Keratinocyte (primary cell): ENCODE measurements around the gene DLK2. TPM values are rescaled to one million over a fixed set of nuclear protein-coding genes. Genes with fewer than 3 reads are reported as not detected.

Experiments
- DNase-seq: peaks from one replicate; pipeline ENCODE4 v3.0.0-alpha.2; 2011; ENCODE audit warnings: low read depth, missing footprints, low spot score
- FAIRE-seq: peaks from 2 replicates; lab custom pipeline; 2011; peaks lifted over from hg19 to GRCh38; lab: Jason Lieb, UNC
- H2AFZ ChIP-seq: 2 replicates; pipeline ENCODE4 v1.6.0; 2012; ENCODE audit warnings: low read length, control low read depth, inconsistent platforms; ENCODE audit not compliant: control insufficient read depth
- H3K27ac ChIP-seq: 2 replicates; pipeline ENCODE4 v1.5.1; 2011; ENCODE audit warnings: low read length; ENCODE audit not compliant: control insufficient read depth, insufficient read depth
- H3K27me3 ChIP-seq: 3 replicates; pipeline ENCODE4 v1.6.0; 2011; ENCODE audit warnings: low read length; ENCODE audit not compliant: control insufficient read depth, insufficient read depth; ENCODE audit errors: extremely low read depth
- H3K36me3 ChIP-seq, 2 experiments: 2 replicates in 1 of 2; 3 replicates in 1 of 2; pipeline ENCODE4 v1.5.1; 2011; ENCODE audit warnings: low read length in 2 of 2, mild to moderate bottlenecking in 1 of 2; ENCODE audit not compliant: control insufficient read depth in 2 of 2, insufficient read depth in 2 of 2; ENCODE audit errors: extremely low read depth in 1 of 2
- H3K4me1 ChIP-seq: 3 replicates; pipeline ENCODE4 v1.5.1; 2011; ENCODE audit warnings: low read length; ENCODE audit not compliant: control insufficient read depth, insufficient read depth; ENCODE audit errors: extremely low read depth
- H3K4me2 ChIP-seq: 3 replicates; pipeline ENCODE4 v1.6.0; 2011; ENCODE audit warnings: low read depth, low read length; ENCODE audit not compliant: control insufficient read depth, insufficient read depth; ENCODE audit errors: extremely low read depth
- H3K4me3 ChIP-seq, 3 experiments: fragments of 200-600 bp in 1 of 3; sonication (generic) in 1 of 3; 2 replicates in 2 of 3; 3 replicates in 1 of 3; pipeline ENCODE4 v1.5.1; 2011 to 2016; ENCODE audit warnings: low read length in 3 of 3, mild to moderate bottlenecking in 3 of 3, control low read depth in 2 of 3, inconsistent platforms in 1 of 3, low read depth in 1 of 3, mixed read lengths in 1 of 3, mixed run types in 1 of 3, moderate library complexity in 1 of 3; ENCODE audit not compliant: control insufficient read depth in 2 of 3, insufficient read depth in 2 of 3; ENCODE audit errors: extremely low read depth in 1 of 3
- H3K79me2 ChIP-seq: 2 replicates; pipeline ENCODE4 v1.6.0; 2012; ENCODE audit warnings: low read length; ENCODE audit not compliant: control insufficient read depth, insufficient read depth
- H3K9ac ChIP-seq: 3 replicates; pipeline ENCODE4 v1.6.0; 2011; ENCODE audit warnings: low read length; ENCODE audit not compliant: control insufficient read depth, insufficient read depth; ENCODE audit errors: extremely low read depth
- H3K9me1 ChIP-seq: 3 replicates; pipeline ENCODE4 v1.6.0; 2011; ENCODE audit warnings: low read length; ENCODE audit not compliant: control insufficient read depth, insufficient read depth; ENCODE audit errors: extremely low read depth
- H3K9me3 ChIP-seq: 2 replicates; pipeline ENCODE4 v1.5.1; 2012; ENCODE audit warnings: low read depth, low read length; ENCODE audit not compliant: control insufficient read depth
- H4K20me1 ChIP-seq: 3 replicates; pipeline ENCODE4 v1.6.0; 2011; ENCODE audit warnings: low read length; ENCODE audit not compliant: control insufficient read depth, insufficient read depth; ENCODE audit errors: extremely low read depth
- EZH2 ChIP-seq: IDR thresholded peaks from one replicate; pipeline ENCODE4 v1.6.1; 2012; ENCODE audit warnings: inconsistent platforms, mild to moderate bottlenecking, low read length, moderate library complexity
- dilution Hi-C: fragments of 300-500 bp; cut with MboI; formaldehyde crosslinking; loops from one replicate; pipeline ENCODE4 v1.7.0; 2020; ENCODE audit warnings: low sequenced_read_pairs; ENCODE audit not compliant: extremely low pct_ligation_motif_present
- polyA plus RNA-seq, 5 experiments: library from polyadenylated mRNA; depleted of rRNA in 3 of 5; stranded (reverse) in 3 of 5; stranded (forward) in 1 of 5; unstranded in 1 of 5; fragments of >200 nt; gene quantifications; 1 replicate in 1 of 5; 2 replicates in 3 of 5; 3 replicates in 1 of 5; pipeline versions ENCODE4 v1.2.1 to v1.2.3, GENCODE V29; 2011 to 2012; ENCODE audit warnings: missing spikeins in 2 of 5, low read depth in 1 of 5, low replicate concordance in 1 of 5
- TF ChIP-seq, protein P1 (sequence below), 3 experiments: IDR thresholded peaks in 1 of 3; conservative IDR thresholded peaks in 1 of 3; optimal IDR thresholded peaks in 1 of 3; 2 replicates in 2 of 3; 3 replicates in 1 of 3; pipeline versions ENCODE3 to v1.5.1; 2011; ENCODE audit warnings: low read length in 3 of 3, mild to moderate bottlenecking in 3 of 3, moderate library complexity in 2 of 3, control low read depth in 1 of 3, inconsistent platforms in 1 of 3; ENCODE audit not compliant: insufficient read depth in 2 of 3; ENCODE audit errors: extremely low read depth in 1 of 3

DLK2 gene
- polyA plus RNA-seq, 1 donor (not counting 4 experiments of a cell fraction or from before 2014, with no cell fraction given): 19.8 TPM

- H2AFZ ChIP-seq: no peak overlapping the region
- dilution Hi-C loops: no loop called here
- no peaks in the 10 kb centered on the region for H4K20me1 ChIP-seq
- H3K27me3 ChIP-seq: no peaks in the 10 kb centered on the region
- peak; percentile 77 for FAIRE-seq
- H3K4me3 ChIP-seq: no peak overlapping the region
- H3K9me1 ChIP-seq: no peaks in the 10 kb centered on the region
- no peaks in the 10 kb centered on the region for H3K79me2 ChIP-seq
- H3K9me3 ChIP-seq: no peaks in the 10 kb centered on the region
- H3K4me2 ChIP-seq: no peak overlapping the region
- H3K36me3 ChIP-seq: no peaks in the 10 kb centered on the region
- peaks cover 6% of the 10 kb centered on the region for H3K4me1 ChIP-seq
- H3K9ac ChIP-seq: no peak overlapping the region
- no peak overlapping the region for H3K27ac ChIP-seq
- no peak for TF ChIP-seq EZH2
- TF ChIP-seq, protein P1, sequence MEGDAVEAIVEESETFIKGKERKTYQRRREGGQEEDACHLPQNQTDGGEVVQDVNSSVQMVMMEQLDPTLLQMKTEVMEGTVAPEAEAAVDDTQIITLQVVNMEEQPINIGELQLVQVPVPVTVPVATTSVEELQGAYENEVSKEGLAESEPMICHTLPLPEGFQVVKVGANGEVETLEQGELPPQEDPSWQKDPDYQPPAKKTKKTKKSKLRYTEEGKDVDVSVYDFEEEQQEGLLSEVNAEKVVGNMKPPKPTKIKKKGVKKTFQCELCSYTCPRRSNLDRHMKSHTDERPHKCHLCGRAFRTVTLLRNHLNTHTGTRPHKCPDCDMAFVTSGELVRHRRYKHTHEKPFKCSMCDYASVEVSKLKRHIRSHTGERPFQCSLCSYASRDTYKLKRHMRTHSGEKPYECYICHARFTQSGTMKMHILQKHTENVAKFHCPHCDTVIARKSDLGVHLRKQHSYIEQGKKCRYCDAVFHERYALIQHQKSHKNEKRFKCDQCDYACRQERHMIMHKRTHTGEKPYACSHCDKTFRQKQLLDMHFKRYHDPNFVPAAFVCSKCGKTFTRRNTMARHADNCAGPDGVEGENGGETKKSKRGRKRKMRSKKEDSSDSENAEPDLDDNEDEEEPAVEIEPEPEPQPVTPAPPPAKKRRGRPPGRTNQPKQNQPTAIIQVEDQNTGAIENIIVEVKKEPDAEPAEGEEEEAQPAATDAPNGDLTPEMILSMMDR (optimal IDR thresholded peaks at IDR 0.05 in 1 of 3, IDR thresholded peaks at IDR 0.05 in 1 of 3, conservative IDR thresholded peaks at IDR 0.05 in 1 of 3; ENCODE audit: extremely low read depth in 1 of 3, insufficient read depth in 2 of 3, low read length in 3 of 3): no peak
- no peak for DNase-seq
Measured at GRCh38 chr6:43405354-43405753, 50.0 kb downstream of the DLK2 start.

GRCh38 chr6:43402820-43403219, 52.5 kb downstream of the DLK2 start:
- Histone ChIP-seq H3K4me2 (no peak overlapping the region), H3K9ac (no peak overlapping the region), H3K79me2 (no peaks in the 10 kb centered on the region), H3K36me3 (no peaks in the 10 kb centered on the region), H2AFZ (no peak overlapping the region), H3K27me3 (no peaks in the 10 kb centered on the region), H4K20me1 (no peaks in the 10 kb centered on the region), H3K9me3 (no peaks in the 10 kb centered on the region), H3K4me1 (peaks cover 6% of the 10 kb centered on the region), H3K4me3 (no peak overlapping the region), H3K9me1 (no peaks in the 10 kb centered on the region), H3K27ac (no peak overlapping the region)
- no peak for TF ChIP-seq EZH2
- TF ChIP-seq, protein P1 (optimal IDR thresholded peaks at IDR 0.05 in 1 of 3, IDR thresholded peaks at IDR 0.05 in 1 of 3, conservative IDR thresholded peaks at IDR 0.05 in 1 of 3; ENCODE audit: extremely low read depth in 1 of 3, insufficient read depth in 2 of 3, low read length in 3 of 3): peak; percentile 16 to 36 (median 35)
- dilution Hi-C loops: no loop called here
- DNase-seq (no peak), FAIRE-seq (no peak)
